Esophagus (tissue), 2 donors: ENCODE measurements around the gene NFASC. TPM values are rescaled to one million over a fixed set of nuclear protein-coding genes. Genes with fewer than 3 reads are reported as not detected.

Experiments
- H3K27ac ChIP-seq, 2 donors: one replicate each; pipeline ENCODE4 v1.5.1; 2013; ENCODE audit warnings: low read depth in 2 of 2, mild to moderate bottlenecking in 2 of 2, inconsistent platforms in 1 of 2, low read length in 1 of 2, moderate library complexity in 1 of 2
- H3K27me3 ChIP-seq, 2 donors: one replicate each; pipeline ENCODE4 v1.6.1; 2013; ENCODE audit warnings: low read length in 2 of 2, control low read depth in 1 of 2, mild to moderate bottlenecking in 1 of 2; ENCODE audit not compliant: insufficient read depth in 2 of 2, control insufficient read depth in 1 of 2
- H3K36me3 ChIP-seq, 2 donors: one replicate each; pipeline ENCODE4 v1.6.1; 2013; ENCODE audit warnings: low read length in 1 of 2; ENCODE audit not compliant: control insufficient read depth in 2 of 2, insufficient read depth in 2 of 2
- H3K4me1 ChIP-seq, 2 donors: one replicate each; pipeline ENCODE4 v1.6.1; 2013; ENCODE audit warnings: low read length in 1 of 2; ENCODE audit not compliant: control insufficient read depth in 2 of 2, insufficient read depth in 2 of 2
- H3K4me3 ChIP-seq, 2 donors: one replicate each; pipeline ENCODE4 v1.5.1; 2013; ENCODE audit warnings: low read length in 2 of 2, mild to moderate bottlenecking in 2 of 2, low read depth in 1 of 2, moderate library complexity in 1 of 2
- H3K9me3 ChIP-seq, 2 donors: one replicate each; pipeline ENCODE4 v1.6.1; 2013; ENCODE audit warnings: mild to moderate bottlenecking in 2 of 2, low read depth in 1 of 2, low read length in 1 of 2, moderate library complexity in 1 of 2; ENCODE audit not compliant: control insufficient read depth in 2 of 2, insufficient read depth in 1 of 2
- WGBS, 2 donors: extraction: QIAGEN DNeasy Blood & Tissue Kit; methylation state at CpG; one replicate each; pipeline ENCODE4 v1.1.7; 2013; 5-methylcytosine and 5-hydroxymethylcytosine counted together
- polyA plus RNA-seq, 2 donors: library from polyadenylated mRNA; stranded (reverse); fragments of 200-250 nt; gene quantifications; one replicate each; pipeline ENCODE4 v1.2.3, GENCODE V29; 2013
- donor health status: healthy with polysubstance abuse.
- donor health status: Bipolar disorder and iron deficiency.

Gene NFASC
- 10 to 100 TPM in 1 of 2 donors, 1 to 10 TPM in 1; 6.0 to 10.6 TPM for polyA plus RNA-seq

GRCh38 chr1:204870160-204870912, at the start of gene NFASC:
Gene NFASC (plus strand): TSS chr1:204870862. CDS start chr1:204944316, 73,454 bp downstream.
- Histone ChIP-seq H3K4me3 (no peak within 1 kb of the TSS), H3K27ac (no peak within 1 kb of the TSS), H3K27me3 (no peaks in the 10 kb centered on the region), H3K36me3 (no peaks in the 10 kb centered on the region), H3K4me1 (peaks cover 0 to 4% of the 10 kb centered on the region in 2 donors), H3K9me3 (no peaks in the 10 kb centered on the region)
- WGBS, 2 donors: 76 to 80% methylated on average over 19 of the region's 19 CpGs

GRCh38 chr1:204821476-204821875, 49.2 kb upstream of the NFASC start:
- H3K9me3 ChIP-seq: no peaks in the 10 kb centered on the region
- no peaks in the 10 kb centered on the region for H3K27me3 ChIP-seq
- H3K4me1 ChIP-seq: peaks cover 3% of the 10 kb centered on the region in 2 donors
- no peaks in the 10 kb centered on the region for H3K36me3 ChIP-seq
- 46 to 47% methylated on average over 5 of the region's 5 CpGs for WGBS, 2 donors
- no peak overlapping the region for H3K4me3 ChIP-seq
- no peak overlapping the region for H3K27ac ChIP-seq

- peak overlapping the region in 1 of 2 donors; percentile 38 for H3K27ac ChIP-seq
- no peaks in the 10 kb centered on the region for H3K36me3 ChIP-seq
- H3K9me3 ChIP-seq: no peaks in the 10 kb centered on the region
- H3K4me1 ChIP-seq: peaks cover 3% of the 10 kb centered on the region in 2 donors
- H3K27me3 ChIP-seq: no peaks in the 10 kb centered on the region
- WGBS, 2 donors: 78 to 87% methylated on average over 4 of the region's 4 CpGs
- H3K4me3 ChIP-seq: no peak overlapping the region
Observed at GRCh38 chr1:204821924-204822323, 48.7 kb upstream of the NFASC start.

GRCh38 chr1:204826970-204827369, 43.7 kb upstream of the NFASC start:
- Histone ChIP-seq H3K27me3 (no peaks in the 10 kb centered on the region), H3K4me3 (no peak overlapping the region), H3K27ac (no peak overlapping the region), H3K4me1 (peaks cover 2 to 3% of the 10 kb centered on the region in 2 donors), H3K9me3 (no peaks in the 10 kb centered on the region), H3K36me3 (no peaks in the 10 kb centered on the region)
- 37 to 53% methylated on average over 4 of the region's 4 CpGs for WGBS, 2 donors

GRCh38 chr1:204828352-204828850, 42.3 kb upstream of the NFASC start:
- H3K4me1 ChIP-seq: peaks cover 2 to 3% of the 10 kb centered on the region in 2 donors
- peak overlapping the region; percentile 27 to 47 for H3K4me3 ChIP-seq
- H3K36me3 ChIP-seq: no peaks in the 10 kb centered on the region
- no peaks in the 10 kb centered on the region for H3K9me3 ChIP-seq
- no peak overlapping the region for H3K27ac ChIP-seq
- 1 to 2% methylated on average over 29 to 53 of the region's 53 CpGs for WGBS, 2 donors
- no peaks in the 10 kb centered on the region for H3K27me3 ChIP-seq

GRCh38 chr1:204829133-204829825, 41.4 kb upstream of the NFASC start:
- peak overlapping the region in 1 of 2 donors; percentile 17 for H3K27ac ChIP-seq
- no peaks in the 10 kb centered on the region for H3K9me3 ChIP-seq
- peaks cover 2 to 3% of the 10 kb centered on the region in 2 donors for H3K4me1 ChIP-seq
- H3K27me3 ChIP-seq: no peaks in the 10 kb centered on the region
- H3K36me3 ChIP-seq: no peaks in the 10 kb centered on the region
- H3K4me3 ChIP-seq: peak overlapping the region; percentile 0 to 27
- whole genome bisulfite sequencing, 2 donors: 34 to 41% methylated on average over 6 of the region's 6 CpGs

GRCh38 chr1:204830747-204831146, 39.9 kb upstream of the NFASC start:
- Histone ChIP-seq H3K4me3 (no peak overlapping the region), H3K36me3 (no peaks in the 10 kb centered on the region), H3K27me3 (no peaks in the 10 kb centered on the region), H3K4me1 (peaks cover 2 to 3% of the 10 kb centered on the region in 2 donors), H3K9me3 (no peaks in the 10 kb centered on the region), H3K27ac (no peak overlapping the region)
- 36 to 41% methylated on average over 8 of the region's 8 CpGs for WGBS, 2 donors

- Histone ChIP-seq H3K4me3 (no peak overlapping the region), H3K27ac (no peak overlapping the region), H3K27me3 (no peaks in the 10 kb centered on the region), H3K4me1 (peaks cover 2 to 3% of the 10 kb centered on the region in 2 donors), H3K36me3 (no peaks in the 10 kb centered on the region), H3K9me3 (no peaks in the 10 kb centered on the region)
- 35 to 49% methylated on average over 3 of the region's 3 CpGs for WGBS, 2 donors
Observed at GRCh38 chr1:204831186-204831585, 39.5 kb upstream of the NFASC start.

GRCh38 chr1:204834336-204834735, 36.3 kb upstream of the NFASC start:
- Histone ChIP-seq H3K27me3 (no peaks in the 10 kb centered on the region), H3K9me3 (no peaks in the 10 kb centered on the region), H3K27ac (no peak overlapping the region), H3K36me3 (no peaks in the 10 kb centered on the region), H3K4me1 (peaks cover 0 to under 1% of the 10 kb centered on the region in 2 donors), H3K4me3 (no peak overlapping the region)
- 25 to 30% methylated on average over 5 of the region's 5 CpGs for WGBS, 2 donors
